Spleen (tissue), 11 donors: Measurements from ENCODE around the gene RPL13A. TPM values are rescaled to one million over a fixed set of nuclear protein-coding genes. Genes with fewer than 3 reads are reported as not detected.
A peak's percentile ranks its signal among the peaks of the same experiment; 100 is the strongest.
"Not testable (repeated sequence)": the region's sequence is repeated elsewhere in the genome, so short reads cannot be mapped to it uniquely, and the experiment has no call there.

Experiments
- DNase-seq: peaks from one replicate; pipeline ENCODE4 v3.0.0-alpha.2; 2020
- H3K27ac ChIP-seq, 8 donors: fragments of 200-600 bp; sonication (generic) in 7 of 8; 1 replicate in 4 of 8; 2 replicates in 4 of 8; pipeline versions ENCODE4 v1.5.0 to v1.8.0; 2016 to 2021; ENCODE audit warnings: inconsistent platforms in 4 of 8, mild to moderate bottlenecking in 4 of 8, moderate library complexity in 1 of 8
- H3K27me3 ChIP-seq, 7 donors: fragments of 200-600 bp; sonication (generic) in 6 of 7; replicated peaks in 1 of 7; 1 replicate in 4 of 7; 2 replicates in 3 of 7; pipeline versions ENCODE4 v1.5.0 to v1.8.0; 2016 to 2021; ENCODE audit warnings: inconsistent platforms in 3 of 7, mild to moderate bottlenecking in 1 of 7
- H3K36me3 ChIP-seq, 6 donors: fragments of 200-600 bp; sonication (generic) in 5 of 6; 1 replicate in 4 of 6; 2 replicates in 2 of 6; pipeline versions ENCODE4 v1.5.0 to v1.8.0; 2016 to 2021; ENCODE audit warnings: inconsistent platforms in 2 of 6
- H3K4me1 ChIP-seq, 6 donors: fragments of 200-600 bp; sonication (generic) in 5 of 6; 1 replicate in 3 of 6; 2 replicates in 3 of 6; pipeline versions ENCODE4 v1.5.0 to v1.8.0; 2016 to 2021; ENCODE audit warnings: inconsistent platforms in 3 of 6
- H3K4me3 ChIP-seq, 8 donors: fragments of 200-600 bp; sonication (generic) in 7 of 8; 1 replicate in 4 of 8; 2 replicates in 4 of 8; pipeline versions ENCODE4 v1.5.0 to v1.8.0; 2016 to 2021; ENCODE audit warnings: inconsistent platforms in 4 of 8, mild to moderate bottlenecking in 4 of 8, moderate library complexity in 2 of 8
- H3K9me3 ChIP-seq, 8 donors: fragments of 200-600 bp; sonication (generic) in 7 of 8; 1 replicate in 4 of 8; 2 replicates in 4 of 8; pipeline versions ENCODE4 v1.5.0 to v1.8.0; 2016 to 2021; ENCODE audit warnings: inconsistent platforms in 4 of 8
- POLR2A ChIP-seq, 3 donors: fragments of 450-650 bp; IDR thresholded peaks; one replicate each; pipeline ENCODE4 v1.5.1; 2017; ENCODE audit warnings: antibody characterized with exemption in 3 of 3, mild to moderate bottlenecking in 1 of 3
- POLR2AphosphoS5 ChIP-seq, 3 donors: sonication (generic); formaldehyde crosslinking; IDR thresholded peaks; one replicate each; pipeline ENCODE4 v1.5.1; 2017; ENCODE audit warnings: antibody characterized with exemption in 3 of 3
- WGBS, 5 donors: extraction: QIAGEN DNeasy Blood & Tissue Kit in 3 of 5; methylation state at CpG; one replicate each; pipeline versions ENCODE4 v1.1.5 to v1.1.7; 2013 to 2018; 5-methylcytosine and 5-hydroxymethylcytosine counted together
- intact Hi-C: fragments of 100-400 bp; cut with DNase I; formaldehyde crosslinking; loops from one replicate; pipeline ENCODE4 v1.15.0; 2023; ENCODE audit warnings: low total_unique reads
- polyA plus RNA-seq, 3 donors: library from polyadenylated mRNA; stranded (reverse); fragments of 200-250 nt; gene quantifications; one replicate each; pipeline ENCODE4 v1.2.1, GENCODE V29; 2013
- total RNA-seq, 7 donors: library from RNA; depleted of rRNA in 3 of 7; stranded (reverse); fragments of >200 nt in 3 of 7; fragmentation: NEBNext Ultra II Directional in 4 of 7; extraction: Animal tissue kit (Norgen Biotek cat#: 25700) in 4 of 7; gene quantifications; one replicate each; pipeline versions ENCODE4 v1.1.0 to v1.2.1, GENCODE V29; 2016 to 2021
- TF ChIP-seq, protein P1 (sequence below), 11 experiments: fragments of 200-600 bp in 7 of 11; fragments of 450-650 bp in 4 of 11; sonication (generic) in 4 of 11; IDR thresholded peaks in 8 of 11; conservative IDR thresholded peaks in 3 of 11; 1 replicate in 7 of 11; 2 replicates in 4 of 11; pipeline versions ENCODE4 v1.4.0 to v1.8.0; 2016 to 2021; ENCODE audit warnings: antibody characterized with exemption in 11 of 11, inconsistent platforms in 4 of 11, mild to moderate bottlenecking in 1 of 11
- donor health status: healthy with polysubstance abuse.
- donor health status: DM: no; HTN: no; CAD: no; lungs with moderate emphysema.
- donor health status: DM: no; HTN: no; CAD: no.
- donor health status: Bipolar disorder and iron deficiency.
- donor health status: healthy.
- donor health status: DM: no; HTN: no; CAD: no.
- donor health status: DM: yes; HTN: yes; CAD: no.

The RPL13A gene
- total and polyA plus RNA-seq, 10 donors, result 2,521 to 7,408 (median 3,003) TPM

DNA sequence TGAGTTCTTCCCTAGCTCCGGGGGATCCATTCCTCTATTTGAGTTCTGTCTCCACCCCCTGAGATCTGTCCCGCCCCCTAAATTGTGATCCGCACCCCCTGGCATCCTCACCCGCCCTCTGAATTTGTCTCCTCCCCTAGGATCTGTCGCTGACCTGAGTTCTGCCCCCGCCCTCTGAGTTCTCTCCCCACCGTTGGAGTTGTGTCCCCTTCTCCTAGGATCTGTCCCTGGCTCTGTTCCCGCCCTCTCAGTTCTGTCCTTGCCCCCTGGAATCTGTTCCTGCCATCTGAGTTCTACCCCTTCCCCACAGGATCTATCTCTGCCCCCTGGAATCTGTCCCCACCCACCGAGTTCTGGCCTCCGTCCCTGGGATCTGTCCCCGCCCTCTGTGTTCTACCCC lies 45.1 kb upstream of the RPL13A start:
- WGBS, 5 donors, result 5 to 11% (median 10%) methylated on average over 11 of the region's 11 CpGs
- DNase-seq, result no peak
- H3K27ac ChIP-seq, result peak overlapping the region in 4 of 8 donors; percentile 74 to 87 (median 84)
- TF ChIP-seq, protein P1, sequence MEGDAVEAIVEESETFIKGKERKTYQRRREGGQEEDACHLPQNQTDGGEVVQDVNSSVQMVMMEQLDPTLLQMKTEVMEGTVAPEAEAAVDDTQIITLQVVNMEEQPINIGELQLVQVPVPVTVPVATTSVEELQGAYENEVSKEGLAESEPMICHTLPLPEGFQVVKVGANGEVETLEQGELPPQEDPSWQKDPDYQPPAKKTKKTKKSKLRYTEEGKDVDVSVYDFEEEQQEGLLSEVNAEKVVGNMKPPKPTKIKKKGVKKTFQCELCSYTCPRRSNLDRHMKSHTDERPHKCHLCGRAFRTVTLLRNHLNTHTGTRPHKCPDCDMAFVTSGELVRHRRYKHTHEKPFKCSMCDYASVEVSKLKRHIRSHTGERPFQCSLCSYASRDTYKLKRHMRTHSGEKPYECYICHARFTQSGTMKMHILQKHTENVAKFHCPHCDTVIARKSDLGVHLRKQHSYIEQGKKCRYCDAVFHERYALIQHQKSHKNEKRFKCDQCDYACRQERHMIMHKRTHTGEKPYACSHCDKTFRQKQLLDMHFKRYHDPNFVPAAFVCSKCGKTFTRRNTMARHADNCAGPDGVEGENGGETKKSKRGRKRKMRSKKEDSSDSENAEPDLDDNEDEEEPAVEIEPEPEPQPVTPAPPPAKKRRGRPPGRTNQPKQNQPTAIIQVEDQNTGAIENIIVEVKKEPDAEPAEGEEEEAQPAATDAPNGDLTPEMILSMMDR (IDR thresholded peaks at IDR 0.05 in 8 of 11, conservative IDR thresholded peaks at IDR 0.05 in 3 of 11), result no peak
- H3K36me3 ChIP-seq, result peaks cover 0 to 14% (median 11%) of the 10 kb centered on the region in 6 donors
- H3K27me3 ChIP-seq, result peaks cover 4 to 58% (median 51%) of the 10 kb centered on the region in 7 donors
- H3K9me3 ChIP-seq, result no peaks in the 10 kb centered on the region
- intact Hi-C loops, result loop anchor here (2.0 to 10.0 kb wide), 2 partner anchors 50 to 178 kb away; no protein-coding TSS in a partner anchor
- H3K4me1 ChIP-seq, result peaks cover 0 to 51% (median 20%) of the 10 kb centered on the region in 6 donors
- peak overlapping the region in 5 of 8 donors; percentile 65 to 81 (median 75) for H3K4me3 ChIP-seq

DNA sequence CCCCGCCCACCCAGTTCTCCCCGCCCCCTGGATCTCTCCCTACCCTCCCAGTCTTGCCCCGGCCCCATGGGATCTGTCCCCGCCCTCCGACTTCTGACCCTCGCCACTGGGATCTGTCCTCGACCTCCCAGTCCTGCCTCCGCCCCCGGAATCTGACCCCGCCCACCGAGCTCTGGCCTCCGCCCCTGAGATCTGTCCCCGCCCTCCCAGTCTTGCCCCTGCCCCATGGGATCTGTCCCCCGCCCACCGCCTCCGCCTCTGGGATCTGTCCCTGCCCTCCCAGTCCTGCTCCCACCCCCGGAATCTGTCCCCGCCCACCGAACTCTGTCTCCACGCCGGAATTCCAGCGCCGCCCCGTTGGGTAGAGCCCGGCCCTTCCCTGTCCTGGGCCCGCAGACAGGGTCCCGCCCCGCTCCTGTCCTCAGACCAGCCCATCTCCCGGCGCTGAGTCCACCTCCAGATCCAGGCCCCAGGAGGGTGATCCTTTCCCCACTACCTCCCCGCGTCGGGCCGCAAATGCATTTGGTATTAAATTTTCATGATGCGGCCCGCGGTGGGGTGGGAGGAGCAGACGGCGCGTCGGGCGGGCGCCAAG lies 44.5 kb upstream of the RPL13A start:
- H3K4me3 ChIP-seq, result peak overlapping the region; percentile 65 to 81 (median 76)
- TF ChIP-seq POLR2AphosphoS5 (IDR thresholded peaks at IDR 0.05) (no peak), POLR2A (IDR thresholded peaks at IDR 0.05) (no peak)
- TF ChIP-seq, protein P1 (IDR thresholded peaks at IDR 0.05 in 8 of 11, conservative IDR thresholded peaks at IDR 0.05 in 3 of 11), result no peak
- peaks cover 0 to 56% (median 21%) of the 10 kb centered on the region in 6 donors for H3K4me1 ChIP-seq
- peaks cover 4 to 53% (median 47%) of the 10 kb centered on the region in 7 donors for H3K27me3 ChIP-seq
- intact Hi-C loops, result loop anchor here (2.0 to 10.0 kb wide), 2 partner anchors 50 to 178 kb away; no protein-coding TSS in a partner anchor
- H3K27ac ChIP-seq, result peak overlapping the region; percentile 14 to 87 (median 78)
- WGBS, 5 donors, result 1 to 2% (median 2%) methylated on average over 26 to 43 of the region's 43 CpGs
- no peaks in the 10 kb centered on the region for H3K9me3 ChIP-seq
- H3K36me3 ChIP-seq, result peaks cover 0 to 19% (median 13%) of the 10 kb centered on the region in 6 donors
- peak; percentile 92 for DNase-seq

DNA sequence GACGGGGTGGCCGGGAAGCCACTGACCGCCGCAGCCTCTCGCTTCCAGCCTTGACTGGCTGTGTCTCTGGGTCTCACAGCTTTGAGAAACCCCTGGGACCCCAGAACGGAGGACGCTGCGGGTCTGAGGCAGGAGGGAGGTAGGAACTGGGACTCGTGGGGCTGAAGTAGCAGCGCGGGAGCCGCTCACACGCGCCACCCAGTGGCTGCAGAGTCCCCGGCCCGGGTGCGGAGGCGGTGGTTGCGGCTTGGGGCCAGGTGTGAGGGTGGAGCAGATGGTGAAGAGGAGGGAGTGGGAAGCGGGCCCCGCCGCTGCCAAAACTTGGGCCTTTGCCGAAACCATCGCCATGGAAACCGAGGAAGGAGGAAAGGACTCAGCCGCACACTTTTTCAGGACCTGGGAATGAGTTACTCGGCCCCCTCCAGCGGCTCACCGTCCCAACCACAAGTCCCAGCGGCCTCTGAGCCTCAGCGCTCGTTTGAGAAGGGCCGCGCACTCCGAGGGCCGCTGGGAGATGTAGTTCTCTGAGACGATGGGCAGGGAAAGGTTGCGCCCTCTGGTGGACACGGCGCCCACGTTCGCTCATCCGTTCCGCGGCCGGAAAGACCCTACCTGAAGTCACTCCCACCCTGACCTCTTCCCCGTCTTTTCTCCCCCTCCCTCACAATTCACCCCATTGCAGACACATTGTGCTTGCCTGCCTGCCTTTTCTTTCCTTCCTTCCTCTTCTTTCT lies 43.9 kb upstream of the RPL13A start:
- 0 to 1% (median 0%) methylated on average over 37 to 47 of the region's 47 CpGs for WGBS, 5 donors
- H3K36me3 ChIP-seq, result peaks cover 0 to 26% (median 14%) of the 10 kb centered on the region in 6 donors
- peak; percentile 98 for DNase-seq
- peak in 1 of 3 donors; percentile 2 for TF ChIP-seq POLR2A (IDR thresholded peaks at IDR 0.05)
- peak; percentile 65 to 83 (median 76) for TF ChIP-seq POLR2AphosphoS5 (IDR thresholded peaks at IDR 0.05)
- TF ChIP-seq, protein P1 (IDR thresholded peaks at IDR 0.05 in 8 of 11, conservative IDR thresholded peaks at IDR 0.05 in 3 of 11), result peak; percentile 88 to 97 (median 93)
- peak overlapping the region; percentile 65 to 81 (median 76) for H3K4me3 ChIP-seq
- intact Hi-C loops, result loop anchor here (2.0 to 10.0 kb wide), 2 partner anchors 51 to 179 kb away; no protein-coding TSS in a partner anchor
- H3K27me3 ChIP-seq, result peaks cover 4 to 46% (median 41%) of the 10 kb centered on the region in 7 donors
- H3K4me1 ChIP-seq, result peaks cover 0 to 63% (median 24%) of the 10 kb centered on the region in 6 donors
- H3K27ac ChIP-seq, result peak overlapping the region; percentile 14 to 87 (median 78)
- H3K9me3 ChIP-seq, result no peaks in the 10 kb centered on the region

GRCh38 chr19:49444100-49444700 lies 43.2 kb upstream of the RPL13A start:
- peak overlapping the region in 1 of 8 donors; percentile 81 for H3K4me3 ChIP-seq
- peaks cover 0 to 68% (median 27%) of the 10 kb centered on the region in 6 donors for H3K4me1 ChIP-seq
- peaks cover 1 to 40% (median 34%) of the 10 kb centered on the region in 7 donors for H3K27me3 ChIP-seq
- not testable (repeated sequence) for H3K9me3 ChIP-seq, DNase-seq
- intact Hi-C loops, result loop anchor here (10.0 kb wide), 1 partner anchor 179 kb away; no protein-coding TSS in a partner anchor
- H3K27ac ChIP-seq, result peak overlapping the region in 3 of 8 donors; percentile 74 to 86 (median 83)
- 54 to 73% (median 66%) methylated on average over 5 of the region's 5 CpGs for WGBS, 5 donors
- H3K36me3 ChIP-seq, result peaks cover 0 to 32% (median 19%) of the 10 kb centered on the region in 6 donors
